ENCODE results near the gene NCAPG. TPM values are rescaled to one million over a fixed set of nuclear protein-coding genes. Genes with fewer than 3 reads are reported as not detected.

Gene NCAPG
- total and polyA plus RNA-seq, 8 donors = 3.0 to 47.7 (median 23.5) TPM

- Histone ChIP-seq H3K4me1 (peaks cover 6 to 13% of the 10 kb centered on the region in 2 donors), H3K9me3 (no peaks in the 10 kb centered on the region), H3K36me3 (no peaks in the 10 kb centered on the region), H3K27me3 (peaks cover 23 to 46% of the 10 kb centered on the region in 2 donors), H3K27ac (no peak within 1 kb of the TSS), H3K4me3 (peak within 1 kb of the TSS; percentile 16 to 27)
- DNase-seq (peak in 1 of 4 donors; percentile 78), ATAC-seq (peak; percentile 54)
- TF ChIP-seq, protein P1, sequence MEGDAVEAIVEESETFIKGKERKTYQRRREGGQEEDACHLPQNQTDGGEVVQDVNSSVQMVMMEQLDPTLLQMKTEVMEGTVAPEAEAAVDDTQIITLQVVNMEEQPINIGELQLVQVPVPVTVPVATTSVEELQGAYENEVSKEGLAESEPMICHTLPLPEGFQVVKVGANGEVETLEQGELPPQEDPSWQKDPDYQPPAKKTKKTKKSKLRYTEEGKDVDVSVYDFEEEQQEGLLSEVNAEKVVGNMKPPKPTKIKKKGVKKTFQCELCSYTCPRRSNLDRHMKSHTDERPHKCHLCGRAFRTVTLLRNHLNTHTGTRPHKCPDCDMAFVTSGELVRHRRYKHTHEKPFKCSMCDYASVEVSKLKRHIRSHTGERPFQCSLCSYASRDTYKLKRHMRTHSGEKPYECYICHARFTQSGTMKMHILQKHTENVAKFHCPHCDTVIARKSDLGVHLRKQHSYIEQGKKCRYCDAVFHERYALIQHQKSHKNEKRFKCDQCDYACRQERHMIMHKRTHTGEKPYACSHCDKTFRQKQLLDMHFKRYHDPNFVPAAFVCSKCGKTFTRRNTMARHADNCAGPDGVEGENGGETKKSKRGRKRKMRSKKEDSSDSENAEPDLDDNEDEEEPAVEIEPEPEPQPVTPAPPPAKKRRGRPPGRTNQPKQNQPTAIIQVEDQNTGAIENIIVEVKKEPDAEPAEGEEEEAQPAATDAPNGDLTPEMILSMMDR (IDR thresholded peaks at IDR 0.05) = no peak
- intact Hi-C loops (cut with DNase I) = no loop called here
These were observed 29.2 kb upstream of the NCAPG start, which contains the start of gene FAM184B for GRCh38 chr4:17781300-17782287. Gene FAM184B (minus strand): TSS chr4:17781621. CDS start chr4:17781299, 322 bp downstream.

- no peaks in the 10 kb centered on the region for H3K36me3 ChIP-seq
- H3K4me3 ChIP-seq = no peak overlapping the region
- TF ChIP-seq, protein P1 (IDR thresholded peaks at IDR 0.05) = no peak
- ATAC-seq (no peak), DNase-seq (no peak)
- intact Hi-C loops (cut with DNase I) = no loop called here
- peaks cover 6 to 12% of the 10 kb centered on the region in 2 donors for H3K4me1 ChIP-seq
- H3K9me3 ChIP-seq = no peaks in the 10 kb centered on the region
- peaks cover 13 to 27% of the 10 kb centered on the region in 2 donors for H3K27me3 ChIP-seq
- no peak overlapping the region for H3K27ac ChIP-seq
These were observed 24.9 kb upstream of the NCAPG start for GRCh38 chr4:17785858-17786257.

GRCh38 chr4:17786567-17786966 is 24.2 kb upstream of the NCAPG start:
- Histone ChIP-seq H3K27ac (no peak overlapping the region), H3K4me1 (peaks cover 0 to 4% of the 10 kb centered on the region in 2 donors), H3K36me3 (no peaks in the 10 kb centered on the region), H3K27me3 (peaks cover 6 to 20% of the 10 kb centered on the region in 2 donors), H3K9me3 (no peaks in the 10 kb centered on the region), H3K4me3 (no peak overlapping the region)
- ATAC-seq (no peak), DNase-seq (no peak)
- intact Hi-C loops (cut with DNase I) = no loop called here
- TF ChIP-seq, protein P1 (IDR thresholded peaks at IDR 0.05) = no peak

- Histone ChIP-seq H3K4me3 (no peak overlapping the region), H3K27ac (no peak overlapping the region), H3K9me3 (no peaks in the 10 kb centered on the region), H3K27me3 (peaks cover 0 to 13% of the 10 kb centered on the region in 2 donors), H3K4me1 (no peaks in the 10 kb centered on the region), H3K36me3 (no peaks in the 10 kb centered on the region)
- intact Hi-C loops (cut with DNase I) = no loop called here
- TF ChIP-seq, protein P1 (IDR thresholded peaks at IDR 0.05) = no peak
- ATAC-seq (no peak), DNase-seq (no peak)
These were observed 23.5 kb upstream of the NCAPG start for GRCh38 chr4:17787315-17787714.

- intact Hi-C loops (cut with DNase I) = no loop called here
- ATAC-seq (no peak), DNase-seq (no peak)
- TF ChIP-seq, protein P1 (IDR thresholded peaks at IDR 0.05) = no peak
- no peak overlapping the region for H3K27ac ChIP-seq
- no peaks in the 10 kb centered on the region for H3K4me1 ChIP-seq
- no peaks in the 10 kb centered on the region for H3K27me3 ChIP-seq
- no peaks in the 10 kb centered on the region for H3K9me3 ChIP-seq
- H3K4me3 ChIP-seq = no peak overlapping the region
- peaks cover 0 to 2% of the 10 kb centered on the region in 2 donors for H3K36me3 ChIP-seq
These were observed 21.8 kb upstream of the NCAPG start for GRCh38 chr4:17788956-17789355.
